HTERT RPE-1 (cell line): ENCODE measurements around the gene ZNF185.
"Not testable (repeated sequence)": the region's sequence is repeated elsewhere in the genome, so short reads cannot be mapped to it uniquely, and the experiment has no call there.

Source experiments
- in situ Hi-C: fragments of 300-500 bp; cut with MboI; formaldehyde crosslinking; loops from 4 replicates; pipeline ENCODE4 v1.14.3; 2020; ENCODE audit warnings: low sequenced_read_pairs

Gene ZNF185

DNA sequence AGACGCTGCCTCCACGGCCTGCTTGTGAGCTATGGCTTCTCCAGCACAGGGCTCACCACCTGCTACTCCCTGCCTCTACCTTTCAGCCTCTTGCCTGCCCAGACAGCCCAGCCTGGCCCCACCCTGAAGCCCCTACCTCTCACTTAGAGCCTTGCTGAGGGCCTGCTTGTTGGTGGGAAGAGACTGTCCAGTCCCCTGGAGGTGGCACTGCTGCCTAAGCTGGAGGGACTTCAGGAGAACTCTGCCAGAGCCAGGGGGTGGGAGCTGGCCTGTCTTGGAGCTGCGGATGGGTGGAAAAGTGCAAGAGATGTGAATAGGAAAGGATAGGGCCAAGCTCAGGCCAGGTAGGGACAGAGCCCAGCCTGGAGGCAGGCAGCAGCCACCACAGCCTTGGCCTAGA lies 2.7 kb upstream of the ZNF185 start:
- in situ Hi-C loops, result no loop called here

GRCh38 chrX:152895724-152896420 lies 2.0 kb upstream of the ZNF185 start:
- in situ Hi-C loops, result no loop called here

GRCh38 chrX:152896450-152896849 lies 1.4 kb upstream of the ZNF185 start:
- in situ Hi-C loops, result no loop called here

DNA sequence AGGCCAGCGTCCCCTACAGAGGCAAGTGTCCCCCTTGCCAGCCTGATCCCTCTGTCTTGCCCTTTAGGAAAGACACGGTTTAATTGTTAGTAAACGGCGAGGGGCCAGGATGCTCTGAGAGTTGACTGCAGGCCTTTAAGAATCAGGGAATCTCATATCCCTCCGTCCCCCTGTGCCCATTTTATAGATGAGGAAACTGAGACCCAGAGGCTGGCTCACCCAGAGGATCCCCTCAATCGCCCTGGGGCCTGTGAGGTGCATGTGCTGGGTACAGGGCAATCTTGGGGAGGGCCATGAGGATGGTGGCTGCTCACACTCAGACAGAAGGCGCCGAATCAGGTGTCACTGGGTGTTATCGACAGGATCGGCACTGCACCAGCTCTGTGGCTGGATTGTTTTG lies 575 bp downstream of the ZNF185 start:
- in situ Hi-C loops, result no loop called here

- in situ Hi-C loops, result no loop called here
Observed at GRCh38 chrX:152899111-152899873, 1.4 kb downstream of the ZNF185 start.

GRCh38 chrX:152899874-152900719 lies 2.2 kb downstream of the ZNF185 start:
- in situ Hi-C loops, result no loop called here

DNA sequence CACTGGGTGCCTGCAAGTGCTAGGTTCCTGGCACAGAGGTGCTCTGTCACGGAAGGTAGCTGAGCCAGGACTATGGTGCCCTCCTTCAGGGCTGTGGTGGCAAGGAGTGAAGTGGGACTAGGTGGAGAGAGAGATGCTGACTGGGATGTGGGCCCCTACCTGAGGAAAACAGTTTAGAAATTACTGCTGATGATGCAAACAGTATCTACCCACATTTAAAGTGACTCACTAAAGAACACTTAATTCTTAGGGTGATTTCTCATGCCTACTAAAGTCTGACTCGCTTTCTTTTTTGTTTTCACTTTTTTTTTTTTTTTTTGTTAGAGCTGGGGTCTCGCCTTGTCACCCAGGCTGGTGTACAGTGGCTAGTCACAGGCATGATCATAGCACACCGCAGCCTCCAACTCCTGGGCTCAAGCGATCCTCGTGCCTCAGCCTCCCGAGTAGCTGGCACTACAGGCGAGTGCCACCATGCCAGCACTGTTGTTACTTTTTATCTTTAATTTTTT lies 3.1 kb downstream of the ZNF185 start:
- in situ Hi-C loops, result no loop called here

- in situ Hi-C loops, result no loop called here
Observed at GRCh38 chrX:152901816-152902501, 4.1 kb downstream of the ZNF185 start.

DNA sequence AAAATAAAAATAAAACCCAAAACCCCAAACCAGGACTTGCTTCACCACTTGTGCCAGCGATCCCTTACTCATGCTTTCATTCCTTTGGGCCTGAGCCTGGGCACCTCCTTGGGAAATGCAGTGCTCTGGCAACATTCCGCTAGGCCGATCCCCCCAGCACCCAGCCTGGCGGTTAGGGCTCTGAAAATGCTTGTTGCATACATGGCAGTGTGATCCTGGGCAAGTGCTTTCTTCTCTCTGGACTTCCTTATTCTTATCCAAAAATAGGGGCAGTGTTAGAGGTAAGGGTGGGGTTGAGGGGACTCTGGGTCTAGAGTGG lies 4.6 kb downstream of the ZNF185 start:
- in situ Hi-C loops, result no loop called here

- in situ Hi-C loops, result no loop called here
Observed at GRCh38 chrX:152903589-152903988, 5.7 kb downstream of the ZNF185 start.

GRCh38 chrX:152904151-152905080 lies 6.5 kb downstream of the ZNF185 start:
- in situ Hi-C loops, result no loop called here

DNA sequence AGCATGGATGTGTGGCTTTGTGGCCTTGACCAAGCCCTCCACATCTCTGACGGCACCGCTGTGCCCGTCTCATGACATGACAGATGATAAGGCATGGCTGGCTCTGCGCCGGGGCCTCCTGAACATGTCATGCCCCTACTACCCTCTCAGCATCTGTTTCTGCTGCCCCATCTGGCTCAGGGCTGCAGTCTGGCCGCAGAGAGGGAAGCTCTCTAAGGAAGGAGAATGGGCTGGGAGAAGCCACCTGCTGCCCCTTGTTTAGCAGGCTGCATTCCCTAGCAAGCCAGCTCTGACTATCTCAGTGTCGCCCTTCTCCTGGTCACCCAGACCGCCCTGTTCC lies 7.2 kb downstream of the ZNF185 start:
- in situ Hi-C loops, result no loop called here

DNA sequence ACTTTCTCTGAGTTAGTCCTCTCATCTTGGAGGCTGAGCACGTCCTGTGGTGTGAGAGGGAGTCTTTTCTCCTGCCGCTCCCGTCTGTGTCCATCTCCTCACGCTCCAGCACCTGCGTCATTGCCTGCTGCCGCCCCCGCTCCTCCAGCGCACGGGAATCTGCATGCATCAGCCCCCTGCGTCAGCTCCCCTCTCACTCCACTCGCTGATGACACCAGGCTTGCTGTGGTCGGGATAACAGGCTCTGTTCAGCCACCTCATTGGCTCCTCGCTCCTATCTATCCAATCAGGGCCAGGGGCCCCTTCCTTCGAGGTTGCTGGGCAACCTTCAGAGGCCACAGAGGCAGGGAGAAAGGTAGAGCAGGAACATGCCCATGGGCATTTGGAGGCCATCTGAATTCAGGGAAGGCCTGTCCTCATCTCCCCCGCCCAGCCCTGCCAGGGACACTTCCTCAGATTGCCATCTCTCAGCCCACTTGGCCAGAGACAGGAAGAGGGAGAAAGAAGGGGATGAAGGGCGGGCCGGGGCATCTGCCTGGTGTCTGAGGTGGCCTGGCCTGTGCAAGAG lies 9.3 kb downstream of the ZNF185 start:
- in situ Hi-C loops, result no loop called here

- in situ Hi-C loops, result no loop called here
Observed at GRCh38 chrX:152908486-152908885, 10.6 kb downstream of the ZNF185 start.

DNA sequence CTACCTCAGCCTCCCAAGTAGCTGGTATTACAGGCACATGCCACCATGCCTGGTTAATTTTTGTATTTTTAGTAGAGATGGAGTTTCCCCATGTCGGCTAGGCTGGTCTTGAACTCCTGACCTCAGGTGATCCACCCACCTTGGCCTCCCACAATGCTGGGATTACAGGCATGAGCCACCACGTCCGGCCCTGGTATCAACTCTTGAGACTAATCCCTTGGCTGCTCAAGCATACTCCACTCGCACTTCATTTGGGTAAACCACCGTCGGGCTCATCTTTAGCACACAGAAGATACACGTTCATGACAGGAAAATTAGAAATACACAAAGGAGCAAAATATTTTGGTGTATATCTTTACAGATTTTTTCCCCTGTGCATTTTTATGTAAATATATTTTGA lies 12.2 kb downstream of the ZNF185 start:
- in situ Hi-C loops, result not testable (repeated sequence)

DNA sequence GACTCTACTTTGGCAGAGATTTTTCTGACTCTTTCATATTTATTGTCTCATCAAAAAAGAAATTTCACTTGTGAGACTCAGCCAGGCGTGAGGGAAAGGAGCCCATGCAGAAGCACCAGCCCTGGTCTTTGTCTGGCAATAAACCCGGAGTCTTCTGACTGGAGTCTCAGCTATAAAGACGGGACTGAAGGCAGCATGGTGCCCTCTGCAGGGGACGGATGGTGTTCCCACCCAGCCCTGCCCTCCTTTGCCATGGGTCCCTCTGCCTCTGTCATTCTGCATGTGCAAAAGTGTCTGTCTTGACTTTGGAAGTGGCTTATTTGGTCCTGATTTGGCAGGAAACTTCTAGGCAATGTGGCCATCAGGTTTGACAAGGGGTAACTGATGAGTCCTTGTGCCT lies 14.2 kb downstream of the ZNF185 start:
- in situ Hi-C loops, result no loop called here

- in situ Hi-C loops, result no loop called here
Observed at GRCh38 chrX:152912641-152913040, 14.8 kb downstream of the ZNF185 start.

GRCh38 chrX:152913346-152913745 lies 15.5 kb downstream of the ZNF185 start:
- in situ Hi-C loops, result no loop called here

GRCh38 chrX:152913910-152914309 lies 16.0 kb downstream of the ZNF185 start:
- in situ Hi-C loops, result no loop called here
